Dermis microvascular lymphatic vessel endothelial cell (primary cell): ENCODE results near the gene MCM10. TPM values are rescaled to one million over a fixed set of nuclear protein-coding genes. Genes with fewer than 3 reads are reported as not detected.

ENCODE experiments used
- DNase-seq, 2 donors: peaks; one replicate each; pipeline versions ENCODE4 v3.0.0 to v3.0.0-alpha.2; 2010; ENCODE audit warnings: low read depth in 2 of 2
- total RNA-seq: library from RNA; depleted of rRNA; stranded (reverse); fragments of >200 nt; gene quantifications from 2 replicates; pipeline ENCODE4 v1.2.1, GENCODE V29; 2014

The MCM10 gene
- total RNA-seq, 1 donor from 2014 or later, result 9.6 TPM

- no peak for DNase-seq
These were observed 3.8 kb downstream of the MCM10 start for GRCh38 chr10:13165177-13165576.

- DNase-seq, result no peak
These were observed 6.2 kb downstream of the MCM10 start for GRCh38 chr10:13167568-13167967.

GRCh38 chr10:13168781-13169180 lies 7.4 kb downstream of the MCM10 start:
- DNase-seq, result no peak

GRCh38 chr10:13173616-13174015 lies 12.3 kb downstream of the MCM10 start:
- no peak for DNase-seq

DNA sequence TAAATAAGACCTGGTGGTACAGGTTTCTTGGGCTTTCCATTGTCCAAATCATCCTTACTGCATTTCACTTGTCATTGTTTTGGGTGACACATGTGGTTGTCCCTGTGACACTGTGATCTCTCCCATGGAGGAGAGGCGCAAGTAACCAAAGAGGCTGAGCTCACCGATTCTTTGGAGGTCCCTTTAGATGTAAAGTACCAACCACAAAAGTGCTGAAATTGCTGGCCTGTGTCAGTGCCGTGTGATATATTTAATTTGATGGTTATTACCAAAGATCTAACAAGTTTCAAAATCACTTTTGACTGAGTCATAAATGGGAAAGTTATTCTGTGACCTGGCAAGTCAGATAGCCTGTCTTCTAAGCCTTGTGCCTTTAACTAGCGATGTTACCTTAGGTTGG lies 19.4 kb downstream of the MCM10 start:
- no peak for DNase-seq

GRCh38 chr10:13182424-13182823 lies 21.1 kb downstream of the MCM10 start:
- DNase-seq, result no peak

GRCh38 chr10:13183625-13184024 lies 22.3 kb downstream of the MCM10 start:
- DNase-seq, result no peak

- no peak for DNase-seq
These were observed 22.9 kb downstream of the MCM10 start for GRCh38 chr10:13184276-13184675.

DNA sequence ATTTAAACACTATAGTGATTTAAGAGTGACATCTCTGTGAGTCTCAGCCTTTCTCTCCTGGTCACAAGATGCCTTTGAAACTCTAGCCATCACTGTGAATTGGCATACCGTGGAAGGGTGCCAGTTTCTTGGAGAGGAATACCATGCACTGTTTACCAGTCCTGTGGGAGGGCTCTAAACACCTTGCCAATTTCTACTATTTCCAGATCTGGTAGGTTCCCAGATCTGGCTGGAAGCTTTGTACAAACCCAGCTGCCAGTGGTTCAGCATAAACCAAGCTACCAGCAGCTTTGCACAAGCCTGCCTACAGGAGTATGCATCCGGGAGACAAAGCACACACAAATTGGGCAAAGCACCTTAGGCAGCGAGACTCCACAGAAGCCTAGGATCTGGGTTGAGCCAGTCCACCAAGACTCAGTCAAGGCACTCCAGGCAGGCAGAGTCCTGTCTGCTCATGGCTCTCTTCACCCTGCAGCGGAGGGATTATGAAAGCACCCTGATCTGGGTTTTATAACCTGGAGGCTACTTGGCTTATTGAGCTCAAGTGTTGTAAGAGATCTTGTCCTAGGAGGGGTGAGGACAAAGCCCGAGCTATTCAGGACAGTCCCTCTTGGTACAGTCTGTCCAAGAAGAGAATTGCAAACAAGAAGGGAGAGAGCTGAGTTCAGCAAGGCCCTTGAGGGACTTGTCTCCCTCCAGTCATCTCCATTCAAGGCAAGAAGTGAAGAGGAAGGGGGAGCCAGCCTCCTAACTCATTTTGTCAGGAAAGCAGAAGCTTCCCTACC lies 23.6 kb downstream of the MCM10 start:
- no peak for DNase-seq

GRCh38 chr10:13187135-13187534 lies 25.8 kb downstream of the MCM10 start:
- no peak for DNase-seq

- no peak for DNase-seq
These were observed 27.2 kb downstream of the MCM10 start for GRCh38 chr10:13188593-13188992.

DNA sequence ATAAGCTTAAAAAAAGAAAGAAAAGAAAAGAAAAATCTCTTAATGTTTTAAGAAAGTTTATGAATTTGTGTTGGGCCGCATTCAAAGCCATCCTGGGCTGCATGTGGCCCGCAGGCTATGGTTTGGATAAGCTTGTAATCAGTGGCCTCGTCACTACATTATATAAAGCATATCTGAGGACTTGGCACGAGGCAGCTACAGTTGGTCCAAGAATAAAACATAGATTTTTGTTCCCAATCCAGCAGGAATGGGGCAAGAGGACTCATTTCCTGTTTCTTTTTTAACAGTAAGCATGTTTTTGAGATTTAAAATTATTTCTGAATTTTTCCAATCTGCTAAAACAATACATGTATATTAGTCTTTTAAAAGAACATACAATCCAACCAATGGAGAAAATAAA lies 28.6 kb downstream of the MCM10 start:
- no peak for DNase-seq

GRCh38 chr10:13190816-13191215 lies 29.5 kb downstream of the MCM10 start:
- no peak for DNase-seq

DNA sequence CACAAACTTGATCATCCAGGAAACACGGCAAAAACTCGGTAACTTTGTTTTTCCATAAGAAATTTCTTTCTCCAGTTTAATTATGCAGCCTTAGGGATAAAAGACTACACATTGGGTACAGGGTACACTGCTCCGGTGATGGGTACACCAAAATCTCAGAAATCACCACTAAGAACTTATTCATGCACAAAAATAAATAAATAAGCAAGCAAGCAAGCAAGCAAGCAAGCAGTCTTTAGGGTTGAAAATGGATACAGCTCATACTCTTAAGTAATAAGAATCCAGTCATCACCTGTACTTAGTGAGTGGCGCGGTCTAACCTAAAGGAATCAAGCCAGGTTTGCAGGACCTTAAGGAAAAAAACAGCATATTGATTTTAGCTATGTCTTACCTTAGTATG lies 30.0 kb downstream of the MCM10 start:
- no peak for DNase-seq

GRCh38 chr10:13193637-13194036 lies 32.3 kb downstream of the MCM10 start:
- no peak for DNase-seq

- DNase-seq, result no peak
These were observed 33.7 kb downstream of the MCM10 start for GRCh38 chr10:13195016-13195415.

DNA sequence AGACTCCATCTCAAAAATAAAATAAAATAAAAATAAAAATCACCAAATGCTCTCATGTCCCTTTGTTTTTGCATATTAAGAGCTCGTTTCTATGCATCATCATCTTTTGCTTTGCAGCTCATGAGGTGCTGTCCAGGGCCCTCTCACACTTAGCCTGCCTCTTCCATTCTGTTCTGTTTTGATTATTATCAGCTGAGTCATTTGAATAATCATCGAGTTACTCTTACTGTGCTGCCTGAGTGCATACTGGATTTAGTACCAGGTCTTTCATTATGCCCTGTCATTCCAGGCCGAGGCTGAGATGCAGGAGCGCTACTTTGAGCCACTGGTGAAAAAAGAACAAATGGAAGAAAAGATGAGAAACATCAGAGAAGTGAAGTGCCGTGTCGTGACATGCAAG lies 39.8 kb downstream of the MCM10 start:
- no peak for DNase-seq

- no peak for DNase-seq
These were observed 44.7 kb downstream of the MCM10 start for GRCh38 chr10:13206091-13206490.

- DNase-seq, result peak; percentile 48 to 63
These were observed 45.4 kb downstream of the MCM10 start for GRCh38 chr10:13206546-13207443.

- DNase-seq, result no peak
These were observed 51.8 kb downstream of the MCM10 start for GRCh38 chr10:13213163-13213562.

DNA sequence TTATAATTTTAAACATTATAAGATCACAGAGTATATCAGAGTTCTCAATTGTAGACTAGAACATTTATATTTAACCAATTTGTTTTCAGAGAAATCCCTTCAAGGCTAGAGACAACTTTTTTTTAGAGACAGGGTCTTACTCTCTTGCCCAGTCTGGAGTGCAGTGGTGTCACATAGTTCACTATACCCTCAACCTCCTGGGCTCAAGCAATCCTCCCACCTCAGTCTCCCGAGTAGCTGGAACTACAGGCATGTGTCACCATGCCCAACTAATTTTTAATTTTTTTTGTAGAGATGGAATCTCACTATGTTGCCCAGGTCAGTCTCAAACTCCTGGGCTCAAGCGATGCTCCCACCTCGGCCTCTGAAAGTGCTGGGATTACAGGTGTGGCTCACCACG lies 57.5 kb downstream of the MCM10 start:
- no peak for DNase-seq
